Fibroblast of gingiva (primary cell): ENCODE data around the gene ABHD15.
A peak's percentile ranks its signal among the peaks of the same experiment; 100 is the strongest.

ENCODE experiments used
- DNase-seq: peaks from one replicate; pipeline ENCODE4 v3.0.0-alpha.2; 2011; ENCODE audit warnings: low read depth

ABHD15 gene

DNA sequence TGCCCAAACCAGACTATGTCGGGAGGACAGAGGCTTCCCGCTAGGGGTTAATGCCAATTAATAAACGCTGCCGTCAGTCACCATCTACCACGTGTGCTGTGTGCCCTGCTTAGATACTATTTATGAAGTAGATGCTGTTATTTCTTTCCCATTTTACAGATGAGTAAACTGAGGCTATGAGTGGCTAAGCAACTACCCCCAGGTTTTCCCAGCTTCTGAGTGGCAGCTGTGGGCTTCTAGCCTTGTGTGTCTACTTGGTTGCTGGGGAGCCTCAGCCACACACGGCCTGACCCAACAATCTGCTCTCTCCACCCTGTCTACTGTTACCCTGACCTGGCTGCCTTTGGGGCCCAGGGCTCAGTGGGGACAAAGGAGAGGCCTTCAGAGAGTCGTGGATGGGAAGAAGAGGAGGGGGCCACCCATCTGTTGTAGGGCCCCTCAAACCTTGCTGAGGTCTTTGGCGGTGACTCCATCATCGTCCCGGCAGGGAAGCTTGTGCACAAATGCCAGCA is 15.5 kb upstream of the ABHD15 start:
- no peak for DNase-seq

- no peak for DNase-seq
These were observed 14.9 kb upstream of the ABHD15 start for GRCh38 chr17:29581583-29582253.

GRCh38 chr17:29579866-29580771 is 13.3 kb upstream of the ABHD15 start:
- DNase-seq, result peak; percentile 69

DNA sequence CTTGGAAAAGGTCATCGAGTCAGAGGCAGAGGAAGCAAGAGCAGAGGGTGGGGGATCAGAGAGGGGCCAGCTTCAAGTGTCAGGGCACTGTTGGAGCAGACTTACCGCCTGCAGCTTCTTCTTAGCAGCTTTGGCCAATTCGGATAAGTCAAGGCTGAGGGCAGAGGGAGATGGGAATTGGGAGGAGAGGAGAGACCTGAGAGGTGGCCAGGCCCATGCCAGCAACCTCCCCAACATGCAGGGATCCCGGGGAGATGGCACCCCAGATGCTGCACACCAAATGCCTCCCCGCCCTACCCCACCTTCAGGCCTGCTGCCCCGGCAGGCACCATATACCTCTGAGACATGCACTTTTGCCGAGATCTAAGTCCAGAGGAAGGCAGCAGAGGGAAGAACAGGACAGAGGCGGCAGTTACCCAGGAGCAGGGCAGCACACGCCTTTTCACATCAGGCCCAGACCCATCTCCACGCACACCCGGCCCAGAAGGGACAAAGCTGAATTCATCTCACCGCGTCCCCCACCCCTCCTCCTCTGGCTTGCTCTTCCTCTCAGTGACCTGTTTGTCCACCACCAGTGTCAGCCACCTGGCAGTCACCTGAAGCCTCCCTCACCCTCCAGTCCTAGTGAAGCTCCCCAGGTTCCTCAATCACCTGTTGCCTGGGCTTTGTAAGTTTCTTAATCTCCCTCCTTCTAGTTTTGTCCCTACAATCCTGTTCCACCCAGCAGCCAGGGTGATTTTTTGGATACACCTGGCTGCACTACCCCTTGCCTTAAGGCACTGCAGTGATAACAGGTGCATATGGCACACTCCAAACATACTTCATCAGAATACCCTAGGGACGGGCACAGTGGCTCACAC is 12.0 kb upstream of the ABHD15 start:
- DNase-seq, result no peak

GRCh38 chr17:29577385-29578211 is 10.8 kb upstream of the ABHD15 start:
- peak; percentile 77 for DNase-seq

GRCh38 chr17:29577001-29577370 is 10.1 kb upstream of the ABHD15 start:
- no peak for DNase-seq

GRCh38 chr17:29576214-29577000 is 9.6 kb upstream of the ABHD15 start:
- DNase-seq, result no peak

GRCh38 chr17:29575511-29576213 is 8.8 kb upstream of the ABHD15 start:
- DNase-seq, result no peak

GRCh38 chr17:29574732-29575510 is 8.1 kb upstream of the ABHD15 start:
- no peak for DNase-seq

DNA sequence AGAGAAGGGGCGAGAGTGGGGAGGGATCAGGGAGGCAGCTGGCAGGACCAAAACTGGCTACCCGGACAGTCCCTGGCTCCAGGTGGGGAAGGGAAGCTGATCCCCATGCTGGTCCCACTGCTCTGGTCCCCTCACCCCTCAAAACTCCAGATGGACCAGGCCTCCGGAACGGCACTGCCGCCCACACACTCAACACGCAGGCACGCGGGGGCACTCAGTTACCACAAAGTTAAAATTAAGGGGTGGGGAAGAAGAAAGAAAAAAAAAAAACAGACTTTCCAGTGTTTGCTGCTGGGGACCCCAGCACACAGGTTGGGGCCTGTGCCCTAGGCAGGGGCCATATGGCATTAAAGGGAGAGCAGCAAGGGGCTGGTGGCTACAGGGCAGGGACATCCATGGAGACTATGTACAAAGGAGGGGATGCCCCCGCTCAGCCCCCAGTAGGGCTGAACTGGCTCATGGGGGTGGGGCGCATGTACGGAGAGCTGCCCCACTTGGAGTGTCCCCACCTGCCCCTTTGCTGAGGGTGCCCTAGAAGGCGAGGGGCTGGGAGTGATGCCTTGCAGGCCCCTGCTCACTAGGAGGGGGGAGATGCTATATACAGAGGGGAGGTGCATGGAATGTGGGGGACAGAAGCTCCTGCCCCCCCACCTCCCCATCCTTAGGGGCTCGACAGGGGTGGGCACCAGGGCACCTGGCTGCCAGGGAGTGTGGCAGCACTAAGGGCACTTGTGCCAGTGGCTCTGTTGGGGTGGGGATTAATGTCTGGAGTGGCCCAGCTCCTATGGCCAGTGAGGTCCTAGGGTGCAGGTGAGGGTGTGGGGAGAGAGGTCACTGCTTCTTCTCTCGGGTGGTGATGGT is 7.3 kb upstream of the ABHD15 start:
- no peak for DNase-seq

DNA sequence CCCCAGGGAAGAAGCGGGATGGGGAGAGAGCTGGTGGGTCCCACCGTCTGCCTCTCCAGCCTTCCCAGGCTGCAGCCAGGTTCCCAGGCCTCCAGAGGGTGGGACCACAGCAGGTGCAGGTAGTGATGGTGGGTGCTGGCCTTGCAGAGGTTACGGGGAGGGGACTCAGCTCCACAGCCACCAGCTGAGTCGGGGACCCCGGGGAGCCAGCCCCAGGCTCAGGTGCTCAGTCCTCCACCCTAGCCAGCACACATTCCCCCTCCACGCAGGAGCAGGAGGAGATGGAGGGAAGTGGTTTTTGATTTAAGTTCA is 6.7 kb upstream of the ABHD15 start:
- DNase-seq, result no peak

DNA sequence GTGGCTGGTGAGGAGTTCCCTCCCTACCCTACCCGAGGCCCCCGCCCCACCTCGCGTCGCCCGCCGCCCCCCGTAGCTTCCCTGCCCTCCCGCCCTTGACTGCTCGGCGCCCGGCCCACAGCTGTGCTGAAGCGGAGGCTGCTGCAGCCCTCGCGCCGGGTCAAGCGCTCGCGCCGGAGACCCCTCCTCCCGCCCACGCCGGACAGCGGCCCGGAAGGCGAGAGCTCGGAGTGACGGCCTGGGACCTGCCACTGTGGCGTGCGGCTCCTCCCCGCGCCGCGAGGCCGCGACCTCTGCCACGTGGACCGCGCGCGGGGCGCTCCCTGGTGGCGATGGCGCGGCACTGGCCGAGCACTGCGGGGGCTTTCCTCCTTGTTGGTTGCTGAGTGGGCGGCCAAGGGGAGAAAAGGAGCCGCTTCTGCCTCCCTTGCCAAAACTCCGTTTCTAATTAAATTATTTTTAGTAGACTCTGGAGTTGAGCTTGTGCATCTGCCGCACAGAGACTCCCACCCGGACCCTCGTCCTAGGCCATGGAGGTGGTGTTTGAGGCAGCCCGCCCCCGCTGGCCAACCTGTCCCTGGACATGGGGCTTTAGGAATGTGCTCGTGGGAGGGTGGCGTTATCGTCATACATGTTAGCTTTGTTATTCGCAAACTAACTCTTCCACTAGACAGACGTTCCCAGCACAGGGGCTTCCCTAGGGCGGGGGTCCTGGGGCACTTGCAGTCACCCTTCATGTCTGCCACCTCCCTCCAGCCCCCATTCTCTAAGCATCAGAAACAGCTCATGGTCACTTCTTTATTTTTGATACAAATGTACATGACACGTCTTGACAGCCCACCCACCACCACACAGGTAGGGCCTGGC is 6.1 kb upstream of the ABHD15 start:
- peak; percentile 52 for DNase-seq

- no peak for DNase-seq
These were observed 5.2 kb upstream of the ABHD15 start for GRCh38 chr17:29571883-29572681.

GRCh38 chr17:29571486-29571882 is 4.6 kb upstream of the ABHD15 start:
- DNase-seq, result no peak

- DNase-seq, result no peak
These were observed 3.7 kb upstream of the ABHD15 start for GRCh38 chr17:29570521-29570920.

GRCh38 chr17:29569245-29569950 is 2.6 kb upstream of the ABHD15 start:
- no peak for DNase-seq
